ENCODE data around the gene RAB40B.

DNA sequence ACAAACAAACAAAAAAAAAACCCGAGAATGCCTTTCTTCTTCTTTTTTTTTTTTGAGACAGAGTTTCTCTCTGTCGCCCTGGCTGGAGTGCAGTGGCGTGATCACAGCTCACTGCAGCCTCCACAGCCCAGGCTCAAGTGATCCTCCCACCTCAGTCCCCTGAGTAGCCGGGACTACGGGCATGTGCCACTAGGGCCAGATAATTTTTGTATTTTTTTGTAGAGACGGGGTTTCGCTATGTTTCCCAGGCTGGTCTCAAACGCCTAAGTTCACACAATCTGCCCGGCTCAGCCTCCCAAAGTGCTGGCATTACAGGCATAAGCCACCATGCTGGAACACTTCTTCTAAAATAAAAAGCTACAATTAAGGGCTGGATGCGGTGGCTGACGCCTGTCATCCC is 33.3 kb downstream of the RAB40B start:
- TF ChIP-seq REST (IDR thresholded peaks at IDR 0.05; ENCODE audit: insufficient read depth in 1 of 2, low read depth in 2 of 2, low read length in 2 of 2) (no peak), SIN3A (IDR thresholded peaks at IDR 0.05; ENCODE audit: borderline replicate concordance, insufficient read depth, low read length) (no peak), POLR2AphosphoS5 (IDR thresholded peaks at IDR 0.05; ENCODE audit: low read depth, low read length) (no peak)
